Esophagus squamous epithelium (tissue), 4 donors: Measurements from ENCODE around the gene FAM114A1.
"Not testable (repeated sequence)": the region's sequence is repeated elsewhere in the genome, so short reads cannot be mapped to it uniquely, and the experiment has no call there.

Experiments
- POLR2A ChIP-seq, 4 donors: fragments of 450-650 bp; IDR thresholded peaks; one replicate each; pipeline ENCODE4 v1.6.1; 2017; ENCODE audit warnings: antibody characterized with exemption in 4 of 4, mild to moderate bottlenecking in 4 of 4, moderate library complexity in 3 of 4
- TF ChIP-seq, protein P1 (sequence below), 6 experiments: fragments of 450-650 bp in 4 of 6; fragments of 200-600 bp in 2 of 6; sonication (generic) in 2 of 6; IDR thresholded peaks; one replicate each; pipeline ENCODE4 v1.5.1; 2016 to 2019; ENCODE audit warnings: antibody characterized with exemption in 6 of 6, mild to moderate bottlenecking in 4 of 6, moderate library complexity in 4 of 6

DNA sequence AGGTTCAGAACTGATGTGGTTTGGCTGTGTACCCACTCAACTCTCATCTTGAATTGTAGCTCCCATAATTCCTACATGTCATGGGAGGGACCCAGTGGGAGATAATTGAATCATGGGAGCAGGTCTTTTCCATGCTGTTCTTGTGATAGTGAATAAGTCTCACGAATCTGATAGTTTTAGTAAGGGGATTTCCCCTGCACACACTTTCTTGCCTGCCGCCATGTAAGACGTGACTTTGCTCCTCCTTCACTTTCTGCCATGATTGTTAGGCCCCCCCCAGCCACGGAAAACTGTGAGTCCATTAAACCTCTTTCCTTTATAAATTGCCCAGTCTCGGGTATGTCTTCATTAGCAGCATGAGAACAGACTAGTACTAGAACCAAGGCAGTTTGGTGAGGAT is 91.6 kb downstream of the FAM114A1 start:
- TF ChIP-seq, protein P1, sequence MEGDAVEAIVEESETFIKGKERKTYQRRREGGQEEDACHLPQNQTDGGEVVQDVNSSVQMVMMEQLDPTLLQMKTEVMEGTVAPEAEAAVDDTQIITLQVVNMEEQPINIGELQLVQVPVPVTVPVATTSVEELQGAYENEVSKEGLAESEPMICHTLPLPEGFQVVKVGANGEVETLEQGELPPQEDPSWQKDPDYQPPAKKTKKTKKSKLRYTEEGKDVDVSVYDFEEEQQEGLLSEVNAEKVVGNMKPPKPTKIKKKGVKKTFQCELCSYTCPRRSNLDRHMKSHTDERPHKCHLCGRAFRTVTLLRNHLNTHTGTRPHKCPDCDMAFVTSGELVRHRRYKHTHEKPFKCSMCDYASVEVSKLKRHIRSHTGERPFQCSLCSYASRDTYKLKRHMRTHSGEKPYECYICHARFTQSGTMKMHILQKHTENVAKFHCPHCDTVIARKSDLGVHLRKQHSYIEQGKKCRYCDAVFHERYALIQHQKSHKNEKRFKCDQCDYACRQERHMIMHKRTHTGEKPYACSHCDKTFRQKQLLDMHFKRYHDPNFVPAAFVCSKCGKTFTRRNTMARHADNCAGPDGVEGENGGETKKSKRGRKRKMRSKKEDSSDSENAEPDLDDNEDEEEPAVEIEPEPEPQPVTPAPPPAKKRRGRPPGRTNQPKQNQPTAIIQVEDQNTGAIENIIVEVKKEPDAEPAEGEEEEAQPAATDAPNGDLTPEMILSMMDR (IDR thresholded peaks at IDR 0.05), result not testable (repeated sequence)
- TF ChIP-seq POLR2A (IDR thresholded peaks at IDR 0.05), result not testable (repeated sequence)
